SK-N-SH treated with all-trans-retinoic acid at 6 μM for 48 hours (cell line): Measurements from ENCODE around the gene POLG2.

ENCODE experiments used
- ATAC-seq: fragments of 200-7000 bp; cut with Tn5 transposase; 3 replicates; pipeline ENCODE4 v1.9.1; 2020; ENCODE audit warnings: mild to moderate bottlenecking, moderate library complexity
- ARNTL ChIP-seq: fragments of 450-650 bp; formaldehyde crosslinking; IDR thresholded peaks from 2 replicates; pipeline ENCODE4 v1.5.0; 2020; ENCODE audit warnings: low read depth, mild to moderate bottlenecking, moderate library complexity, borderline replicate concordance
- BACH2 ChIP-seq: fragments of 250-450 bp; sonication (Bioruptor Pico); IDR thresholded peaks from 2 replicates; pipeline ENCODE4 v1.9.0; 2021; ENCODE audit warnings: mild to moderate bottlenecking, borderline replicate concordance
- CREB5 ChIP-seq: fragments of 250-450 bp; sonication (Bioruptor Pico); IDR thresholded peaks from 2 replicates; pipeline ENCODE4 v1.5.1; 2020; ENCODE audit warnings: low read depth, mild to moderate bottlenecking, moderate library complexity
- CSDC2 ChIP-seq: fragments of 250-450 bp; sonication (Bioruptor Pico); IDR thresholded peaks from 2 replicates; pipeline ENCODE4 v1.5.0; 2020; ENCODE audit warnings: mild to moderate bottlenecking, moderate library complexity
- CSRNP3 ChIP-seq: fragments of 250-450 bp; sonication (Bioruptor Pico); IDR thresholded peaks from 2 replicates; pipeline ENCODE4 v1.5.1; 2021; ENCODE audit warnings: mild to moderate bottlenecking, moderate library complexity
- ESRRG ChIP-seq: fragments of 250-450 bp; sonication (Bioruptor Pico); IDR thresholded peaks from 2 replicates; pipeline ENCODE4 v1.6.1; 2021; ENCODE audit warnings: mild to moderate bottlenecking
- GLIS3 ChIP-seq: fragments of 250-450 bp; sonication (Bioruptor Pico); IDR thresholded peaks from 2 replicates; pipeline ENCODE4 v1.5.0; 2020; ENCODE audit warnings: mild to moderate bottlenecking, moderate library complexity
- ISL1 ChIP-seq: fragments of 250-450 bp; sonication (Bioruptor Pico); IDR thresholded peaks from 2 replicates; pipeline ENCODE4 v2.1.2; 2022; ENCODE audit warnings: mild to moderate bottlenecking, moderate library complexity
- OSR1 ChIP-seq: fragments of 250-450 bp; sonication (Bioruptor Pico); IDR thresholded peaks from 2 replicates; pipeline ENCODE4 v1.8.0; 2022; ENCODE audit warnings: moderate library complexity, mild to moderate bottlenecking, inconsistent platforms
- PATZ1 ChIP-seq: fragments of 250-450 bp; sonication (Bioruptor Pico); IDR thresholded peaks from 2 replicates; pipeline ENCODE4 v1.8.0; 2020; ENCODE audit warnings: mild to moderate bottlenecking, moderate library complexity, borderline replicate concordance
- POU6F1 ChIP-seq: fragments of 250-450 bp; sonication (Bioruptor Pico); IDR thresholded peaks from 2 replicates; pipeline ENCODE4 v1.8.0; 2021; ENCODE audit warnings: low read depth, mild to moderate bottlenecking, moderate library complexity, borderline replicate concordance
- PPARA ChIP-seq: fragments of 250-450 bp; sonication (Bioruptor Pico); IDR thresholded peaks from 2 replicates; pipeline ENCODE4 v1.5.0; 2020; ENCODE audit warnings: mild to moderate bottlenecking, borderline replicate concordance
- RARB ChIP-seq: fragments of 250-450 bp; sonication (Bioruptor Pico); IDR thresholded peaks from 2 replicates; pipeline ENCODE4 v1.8.0; 2021; ENCODE audit warnings: mild to moderate bottlenecking, moderate library complexity
- SNAI2 ChIP-seq: fragments of 250-450 bp; sonication (Bioruptor Pico); IDR thresholded peaks from 2 replicates; pipeline ENCODE4 v1.5.0; 2020; ENCODE audit warnings: mild to moderate bottlenecking, moderate library complexity
- TCF4 ChIP-seq: fragments of 250-450 bp; sonication (Bioruptor Pico); IDR thresholded peaks from 2 replicates; pipeline ENCODE4 v1.8.0; 2021; ENCODE audit warnings: mild to moderate bottlenecking, moderate library complexity, borderline replicate concordance
- TOX ChIP-seq: fragments of 250-450 bp; sonication (Bioruptor Pico); IDR thresholded peaks from 2 replicates; pipeline ENCODE4 v1.8.0; 2021; ENCODE audit warnings: mild to moderate bottlenecking, moderate library complexity, borderline replicate concordance
- TSHZ2 ChIP-seq: fragments of 250-450 bp; sonication (Bioruptor Pico); IDR thresholded peaks from 2 replicates; pipeline ENCODE4 v1.5.0; 2020; ENCODE audit warnings: mild to moderate bottlenecking, moderate library complexity
- ZC3H10 ChIP-seq: fragments of 250-450 bp; sonication (Bioruptor Pico); IDR thresholded peaks from 2 replicates; pipeline ENCODE4 v1.5.1; 2021; ENCODE audit warnings: mild to moderate bottlenecking, moderate library complexity
- ZFP3 ChIP-seq: fragments of 250-450 bp; sonication (Bioruptor Pico); IDR thresholded peaks from 2 replicates; pipeline ENCODE4 v1.5.0; 2020; ENCODE audit warnings: mild to moderate bottlenecking, moderate library complexity
- ZFP30 ChIP-seq: fragments of 450-650 bp; formaldehyde crosslinking; IDR thresholded peaks from 2 replicates; pipeline ENCODE4 v1.5.0; 2022; ENCODE audit warnings: mild to moderate bottlenecking, moderate library complexity
- ZNF565 ChIP-seq: fragments of 450-650 bp; formaldehyde crosslinking; conservative IDR thresholded peaks from 2 replicates; pipeline ENCODE4 v1.5.0; 2020; ENCODE audit warnings: low read depth, mild to moderate bottlenecking, moderate library complexity
- ZNF70 ChIP-seq: fragments of 450-650 bp; formaldehyde crosslinking; IDR thresholded peaks from 2 replicates; pipeline ENCODE4 v1.5.0; 2020; ENCODE audit warnings: mild to moderate bottlenecking, moderate library complexity
- ZNF8 ChIP-seq: fragments of 450-650 bp; formaldehyde crosslinking; IDR thresholded peaks from 2 replicates; pipeline ENCODE4 v1.5.0; 2020; ENCODE audit warnings: mild to moderate bottlenecking, moderate library complexity

POLG2 gene

GRCh38 chr17:64503821-64504768 is 7.2 kb upstream of the POLG2 start:
- no peak for TF ChIP-seq TSHZ2 (CRISPR knock-in tag)
- no peak for TF ChIP-seq GLIS3
- no peak for TF ChIP-seq TCF4 (CRISPR knock-in tag)
- ATAC-seq: no peak

- no peak for ATAC-seq
- no peak for TF ChIP-seq TSHZ2 (CRISPR knock-in tag)
- TF ChIP-seq ZFP3 (CRISPR knock-in tag): no peak
- no peak for TF ChIP-seq ARNTL (CRISPR knock-in tag)
- no peak for TF ChIP-seq SNAI2
- no peak for TF ChIP-seq ZC3H10 (CRISPR knock-in tag)
- 0 out of 2 replicates have a peak, but pooled peaks have one; percentile 52 for TF ChIP-seq RARB (CRISPR knock-in tag)
- TF ChIP-seq ZNF70 (CRISPR knock-in tag): no peak
- no peak for TF ChIP-seq TCF4 (CRISPR knock-in tag)
- TF ChIP-seq ZNF8 (CRISPR knock-in tag): no peak
- TF ChIP-seq GLIS3: no peak
- no peak for TF ChIP-seq ZFP30 (CRISPR knock-in tag)
- no peak for TF ChIP-seq CSRNP3 (CRISPR knock-in tag)
- TF ChIP-seq ISL1 (CRISPR knock-in tag): no peak
- TF ChIP-seq PPARA (CRISPR knock-in tag): no peak
- no peak for TF ChIP-seq PATZ1 (CRISPR knock-in tag)
- 0 out of 2 replicates have a peak, but pooled peaks have one; percentile 11 for TF ChIP-seq TOX (CRISPR knock-in tag)
- TF ChIP-seq CREB5: no peak
- TF ChIP-seq CSDC2: no peak
- no peak for TF ChIP-seq BACH2
- no peak for TF ChIP-seq ESRRG (CRISPR knock-in tag)
- TF ChIP-seq OSR1 (CRISPR knock-in tag): no peak
- 0 out of 2 replicates have a peak, but pooled peaks have one; percentile 38 for TF ChIP-seq POU6F1 (CRISPR knock-in tag)
- no peak for TF ChIP-seq ZNF565 (CRISPR knock-in tag)
Measured at GRCh38 chr17:64503341-64503740, 6.5 kb upstream of the POLG2 start.
